Measurements from ENCODE around the gene DECR2. TPM values are rescaled to one million over a fixed set of nuclear protein-coding genes. Genes with fewer than 3 reads are reported as not detected.
A peak's percentile ranks its signal among the peaks of the same experiment; 100 is the strongest.

Gene DECR2, protein sequence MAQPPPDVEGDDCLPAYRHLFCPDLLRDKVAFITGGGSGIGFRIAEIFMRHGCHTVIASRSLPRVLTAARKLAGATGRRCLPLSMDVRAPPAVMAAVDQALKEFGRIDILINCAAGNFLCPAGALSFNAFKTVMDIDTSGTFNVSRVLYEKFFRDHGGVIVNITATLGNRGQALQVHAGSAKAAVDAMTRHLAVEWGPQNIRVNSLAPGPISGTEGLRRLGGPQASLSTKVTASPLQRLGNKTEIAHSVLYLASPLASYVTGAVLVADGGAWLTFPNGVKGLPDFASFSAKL
- polyA plus RNA-seq, result 91.0 TPM
- long read RNA-seq, donor 1, partial matches to known transcripts, result 0 of 4 reads
- long read RNA-seq, donor 1, other reads (novel, unspliced or antisense), result 0 of 4 reads
- long read RNA-seq, donor 2, transcript DECR2-201 (9 exons, 1,615 nt), result major isoform, 22 of 49 reads
- long read RNA-seq, donor 2, partial matches to known transcripts, result 27 of 49 reads
- long read RNA-seq, donor 2, other reads (novel, unspliced or antisense), result 0 of 49 reads
- long read RNA-seq, donor 3, result 0 reads
- long read RNA-seq, donor 4, partial matches to known transcripts, result 0 of 4 reads
- long read RNA-seq, donor 4, other reads (novel, unspliced or antisense), result 0 of 4 reads
- long read RNA-seq, donor 5, transcript DECR2-201 (9 exons, 1,615 nt), result major isoform, 10 of 10 reads
- long read RNA-seq, donor 5, partial matches to known transcripts, result 0 of 10 reads
- long read RNA-seq, donor 5, other reads (novel, unspliced or antisense), result 0 of 10 reads
- long read RNA-seq, donor 6, transcript DECR2-201 (9 exons, 1,615 nt), result major isoform, 24 of 54 reads
- long read RNA-seq, donor 6, partial matches to known transcripts, result 30 of 54 reads
- long read RNA-seq, donor 6, other reads (novel, unspliced or antisense), result 0 of 54 reads
- long read RNA-seq, donor 7, transcript DECR2-201 (9 exons, 1,615 nt), result major isoform, 7 of 23 reads
- long read RNA-seq, donor 7, partial matches to known transcripts, result 16 of 23 reads
- long read RNA-seq, donor 7, other reads (novel, unspliced or antisense), result 0 of 23 reads
- long read RNA-seq, donor 8, transcript DECR2-201 (9 exons, 1,615 nt), result major isoform, 24 of 40 reads
- long read RNA-seq, donor 8, partial matches to known transcripts, result 15 of 40 reads
- long read RNA-seq, donor 8, other reads (novel, unspliced or antisense), result 0 of 40 reads
- long read RNA-seq, donor 9, transcript DECR2-201 (9 exons, 1,615 nt), result major isoform, 11 of 34 reads
- long read RNA-seq, donor 9, partial matches to known transcripts, result 21 of 34 reads
- long read RNA-seq, donor 9, other reads (novel, unspliced or antisense), result 0 of 34 reads
- long read RNA-seq, donor 10, transcript DECR2-201 (9 exons, 1,615 nt), result major isoform, 27 of 43 reads
- long read RNA-seq, donor 10, partial matches to known transcripts, result 16 of 43 reads
- long read RNA-seq, donor 10, other reads (novel, unspliced or antisense), result 0 of 43 reads
- long read RNA-seq, donor 11, transcript DECR2-201 (9 exons, 1,615 nt), result major isoform, 10 of 15 reads
- long read RNA-seq, donor 11, partial matches to known transcripts, result 5 of 15 reads
- long read RNA-seq, donor 11, other reads (novel, unspliced or antisense), result 0 of 15 reads

DNA sequence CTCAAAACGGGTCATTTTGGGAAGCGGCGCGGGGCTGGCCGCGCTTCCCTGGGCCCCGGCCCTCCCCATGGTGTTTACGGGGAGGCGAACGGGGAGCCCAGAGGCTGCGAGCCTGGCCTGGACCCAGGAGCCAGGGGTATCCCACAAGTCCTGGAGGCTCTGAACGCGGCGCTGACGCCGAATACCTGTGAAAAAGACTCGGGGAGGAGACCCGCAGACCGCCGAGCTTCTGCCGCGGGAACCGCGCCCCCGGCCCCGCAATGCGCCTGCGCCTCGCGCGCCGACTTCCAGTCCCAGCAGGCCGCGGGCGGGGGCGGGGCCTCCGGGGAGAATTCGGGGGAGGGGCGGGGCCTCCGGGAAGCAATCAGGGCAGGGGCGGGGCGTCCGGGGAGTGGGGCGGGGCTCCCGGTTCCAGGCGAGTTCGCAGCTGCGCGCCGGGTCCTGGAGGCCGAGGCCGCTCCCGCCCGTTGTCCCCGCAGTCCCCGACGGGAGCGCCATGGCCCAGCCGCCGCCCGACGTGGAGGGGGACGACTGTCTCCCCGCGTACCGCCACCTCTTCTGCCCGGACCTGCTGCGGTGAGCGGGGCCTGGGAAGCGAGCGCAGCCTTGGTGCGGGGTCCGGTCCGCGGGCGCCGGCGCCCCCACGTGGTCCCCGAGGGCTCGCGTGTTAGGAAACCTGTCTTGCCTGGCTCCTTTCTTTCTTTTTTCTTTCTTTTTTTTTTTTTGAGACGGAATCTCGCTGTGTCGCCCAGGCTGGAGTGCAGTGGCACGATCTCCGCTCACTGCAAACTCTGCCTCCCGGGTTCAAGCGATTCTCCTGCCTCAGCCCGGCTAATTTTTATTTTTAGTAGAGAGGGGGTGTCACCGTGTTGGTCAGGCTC, at the start of gene DECR2:
Gene DECR2, plus strand, starts transcription at position 418 of the 881 bp plus-strand sequence. Its CDS starts 79 bp downstream, at position 497.
- Histone ChIP-seq H3K9me3 (ENCODE audit: control insufficient read depth, low read depth, low read length) (peaks cover 7% of the 10 kb centered on the region), H3K4me3 (ENCODE audit: low read length) (peak within 1 kb of the TSS; percentile 94), H3K27ac (ENCODE audit: low read length) (peak within 1 kb of the TSS; percentile 99), H3K36me3 (ENCODE audit: control insufficient read depth, insufficient read depth, low read length) (peaks cover 17% of the 10 kb centered on the region), H3K4me1 (ENCODE audit: control insufficient read depth, insufficient read depth, low read length) (peaks cover 42% of the 10 kb centered on the region), H3K27me3 (ENCODE audit: control insufficient read depth, insufficient read depth, low read length) (no peaks in the 10 kb centered on the region)
- peak; percentile 88 to 89 for DNase-seq
- WGBS (ENCODE audit: insufficient coverage, low lambda C conversion rate), result no CpG with 5 or more reads among the region's 91 CpGs

DNA sequence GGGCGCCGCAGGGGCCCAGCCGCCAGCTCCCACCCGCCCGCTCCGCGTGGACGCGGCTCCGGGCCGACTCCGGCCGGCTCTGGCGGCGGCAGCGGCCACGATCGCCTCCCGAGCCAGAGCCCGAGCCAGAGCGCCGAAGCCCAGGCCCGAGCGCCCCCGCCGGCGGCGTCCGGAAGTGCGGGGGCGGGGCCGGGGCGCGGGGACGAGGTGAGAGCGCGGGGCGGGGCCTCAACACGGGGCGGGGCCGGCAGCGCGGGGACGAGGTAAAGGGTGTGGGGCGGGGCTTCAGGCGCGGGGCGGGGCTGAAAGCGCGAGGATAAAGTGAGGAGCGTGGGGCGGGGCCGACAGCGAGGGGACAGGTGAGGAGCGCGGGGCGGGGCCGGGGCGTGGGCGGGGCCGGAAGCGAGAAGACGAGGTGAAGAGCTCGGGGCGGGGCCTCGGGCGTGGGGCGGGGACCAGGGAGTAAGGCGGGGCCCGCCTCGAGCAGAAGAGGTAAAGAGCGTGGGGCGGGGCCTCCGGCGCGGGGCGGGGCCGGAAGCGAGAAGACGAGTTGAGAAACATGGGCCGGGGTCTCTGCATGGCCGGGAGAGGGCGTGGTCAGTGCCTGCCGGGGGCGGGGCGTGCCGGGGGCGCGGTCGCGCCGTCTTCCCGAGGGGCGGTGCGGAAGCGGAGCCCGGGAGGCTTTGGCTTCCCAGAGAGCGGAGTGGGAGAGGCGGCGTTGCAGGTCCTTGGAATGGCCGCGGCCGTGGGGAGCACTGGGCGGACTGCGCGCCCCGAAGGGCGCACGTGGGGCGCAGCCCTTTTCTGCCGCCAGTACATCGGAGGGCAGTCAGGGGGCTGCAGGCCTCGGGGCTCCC, 48.9 kb upstream of the DECR2 start, which contains the start of gene AXIN1:
Gene AXIN1, minus strand, starts transcription at position 177 of the 857 bp plus-strand sequence. CDS start 5,698 bp downstream, outside the sequence.
- WGBS (ENCODE audit: insufficient coverage, low lambda C conversion rate), result no CpG with 5 or more reads among the region's 113 CpGs
- peaks cover 14% of the 10 kb centered on the region for H3K36me3 ChIP-seq (ENCODE audit: control insufficient read depth, insufficient read depth, low read length)
- H3K4me3 ChIP-seq (ENCODE audit: low read length), result peak within 1 kb of the TSS; percentile 62
- peak within 1 kb of the TSS; percentile 88 for H3K27ac ChIP-seq (ENCODE audit: low read length)
- peak; percentile 94 to 96 for DNase-seq
- H3K27me3 ChIP-seq (ENCODE audit: control insufficient read depth, insufficient read depth, low read length), result no peaks in the 10 kb centered on the region
- H3K9me3 ChIP-seq (ENCODE audit: control insufficient read depth, low read depth, low read length), result no peaks in the 10 kb centered on the region
- H3K4me1 ChIP-seq (ENCODE audit: control insufficient read depth, insufficient read depth, low read length), result peaks cover 12% of the 10 kb centered on the region

DNA sequence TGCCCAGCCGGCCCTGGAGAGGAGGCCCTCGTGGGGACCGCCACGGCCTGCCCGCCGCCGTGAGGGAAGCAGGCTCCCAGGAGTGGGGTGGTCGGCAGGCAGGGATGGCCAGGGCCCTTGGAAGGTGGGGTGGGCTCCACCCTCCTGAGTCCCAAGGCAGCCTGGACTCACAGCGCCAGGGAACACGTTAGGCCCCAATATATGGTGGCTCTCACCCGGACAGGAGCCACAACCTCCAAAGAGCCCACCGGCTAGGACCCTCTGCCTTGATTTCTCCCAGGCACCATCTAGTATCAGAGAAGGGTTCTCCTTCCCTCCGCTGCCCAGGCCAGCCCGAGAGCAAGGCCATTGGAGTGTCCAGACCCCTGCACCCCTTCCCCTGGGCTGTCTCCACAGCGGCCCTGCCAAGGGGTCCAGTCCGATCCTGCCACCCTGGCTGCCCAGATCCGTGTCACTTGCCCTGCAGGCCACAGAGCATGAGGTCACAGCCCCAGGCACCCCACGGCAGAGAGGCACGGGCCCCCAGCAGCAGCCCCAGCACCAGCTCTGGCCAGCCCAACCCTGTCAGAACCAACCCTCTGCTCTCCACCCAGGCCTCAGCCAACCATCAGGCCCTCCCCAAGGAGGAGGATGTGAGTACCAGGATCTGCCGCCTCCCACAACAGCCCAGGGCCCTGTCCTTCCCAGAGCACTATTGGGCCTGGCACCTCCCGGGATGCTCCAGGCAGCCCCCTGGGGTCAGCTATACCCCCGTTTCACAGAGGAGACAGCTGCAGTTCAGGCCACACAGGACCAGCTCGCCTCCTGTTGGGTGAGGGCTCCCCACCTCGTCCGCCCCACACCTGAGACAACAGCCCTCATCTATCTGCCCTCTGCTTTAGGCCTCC, 48.0 kb upstream of the DECR2 start:
- Histone ChIP-seq H3K9me3 (ENCODE audit: control insufficient read depth, low read depth, low read length) (no peaks in the 10 kb centered on the region), H3K27ac (ENCODE audit: low read length) (peak overlapping the region; percentile 42), H3K4me3 (ENCODE audit: low read length) (peak overlapping the region; percentile 55), H3K4me1 (ENCODE audit: control insufficient read depth, insufficient read depth, low read length) (peaks cover 12% of the 10 kb centered on the region), H3K27me3 (ENCODE audit: control insufficient read depth, insufficient read depth, low read length) (no peaks in the 10 kb centered on the region), H3K36me3 (ENCODE audit: control insufficient read depth, insufficient read depth, low read length) (peaks cover 8% of the 10 kb centered on the region)
- no CpG with 5 or more reads among the region's 25 CpGs for WGBS (ENCODE audit: insufficient coverage, low lambda C conversion rate)
- no peak for DNase-seq

DNA sequence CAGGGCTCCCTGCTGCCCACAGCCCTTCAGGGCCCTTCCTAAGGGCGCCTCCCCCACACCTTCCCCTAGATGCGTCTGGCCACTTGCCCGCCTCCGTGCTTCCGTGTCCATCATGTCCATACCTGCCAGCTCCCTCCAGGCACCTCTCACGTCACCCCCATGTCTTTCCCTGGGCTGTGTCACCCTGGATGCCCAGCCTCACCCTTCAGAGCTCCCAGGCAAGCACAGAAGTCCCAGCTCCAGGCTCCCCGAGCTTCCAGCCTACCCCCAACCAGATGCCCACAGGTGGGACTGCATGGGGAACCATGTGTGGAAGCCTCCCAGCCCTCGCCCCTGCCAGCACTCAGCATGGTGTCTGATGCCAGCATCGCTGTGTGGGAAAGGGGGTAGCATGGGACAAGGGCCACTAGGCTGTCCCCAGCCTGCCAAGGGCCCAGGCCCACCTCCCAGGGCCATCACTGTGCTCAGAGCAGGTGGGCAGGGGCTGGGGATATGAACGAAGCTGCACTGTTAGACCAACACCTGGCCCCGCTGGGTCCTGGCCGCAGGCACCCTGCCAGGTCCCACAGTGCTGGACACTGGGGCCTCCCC, 47.3 kb upstream of the DECR2 start:
- no peak for DNase-seq
- H3K36me3 ChIP-seq (ENCODE audit: control insufficient read depth, insufficient read depth, low read length), result peaks cover 5% of the 10 kb centered on the region
- no CpG with 5 or more reads among the region's 12 CpGs for WGBS (ENCODE audit: insufficient coverage, low lambda C conversion rate)
- no peak overlapping the region for H3K4me3 ChIP-seq (ENCODE audit: low read length)
- H3K27ac ChIP-seq (ENCODE audit: low read length), result no peak overlapping the region
- H3K4me1 ChIP-seq (ENCODE audit: control insufficient read depth, insufficient read depth, low read length), result peaks cover 12% of the 10 kb centered on the region
- no peaks in the 10 kb centered on the region for H3K27me3 ChIP-seq (ENCODE audit: control insufficient read depth, insufficient read depth, low read length)
- H3K9me3 ChIP-seq (ENCODE audit: control insufficient read depth, low read depth, low read length), result no peaks in the 10 kb centered on the region

DNA sequence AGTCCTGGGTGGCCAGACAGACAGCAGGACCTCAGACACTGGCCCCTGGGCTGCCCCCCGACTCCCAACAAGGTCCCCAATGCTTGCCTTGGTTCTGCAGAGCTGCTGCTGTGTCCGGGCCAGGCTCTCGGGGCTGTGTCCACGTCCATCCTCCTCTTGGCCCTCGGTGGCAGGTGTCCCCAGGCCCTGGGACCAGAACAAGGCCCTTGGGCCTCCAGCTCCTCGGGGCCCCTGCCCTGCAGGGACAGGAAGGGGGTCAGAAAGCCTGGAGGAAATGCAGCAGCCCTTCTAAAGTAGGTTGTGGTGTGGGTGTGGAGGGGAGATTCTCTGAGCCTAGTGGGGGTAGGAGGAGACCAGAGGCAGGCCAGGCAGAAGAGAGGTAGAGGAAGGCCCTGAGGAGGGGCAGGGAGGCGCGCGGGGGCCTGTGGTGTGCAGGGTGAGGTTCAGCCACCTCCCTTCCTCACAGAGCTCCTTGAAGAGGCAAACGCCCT, 46.7 kb upstream of the DECR2 start:
- H3K27ac ChIP-seq (ENCODE audit: low read length), result no peak overlapping the region
- H3K9me3 ChIP-seq (ENCODE audit: control insufficient read depth, low read depth, low read length), result no peaks in the 10 kb centered on the region
- no peak for DNase-seq
- H3K4me3 ChIP-seq (ENCODE audit: low read length), result no peak overlapping the region
- no CpG with 5 or more reads among the region's 10 CpGs for WGBS (ENCODE audit: insufficient coverage, low lambda C conversion rate)
- peaks cover 4% of the 10 kb centered on the region for H3K36me3 ChIP-seq (ENCODE audit: control insufficient read depth, insufficient read depth, low read length)
- peaks cover 12% of the 10 kb centered on the region for H3K4me1 ChIP-seq (ENCODE audit: control insufficient read depth, insufficient read depth, low read length)
- no peaks in the 10 kb centered on the region for H3K27me3 ChIP-seq (ENCODE audit: control insufficient read depth, insufficient read depth, low read length)

DNA sequence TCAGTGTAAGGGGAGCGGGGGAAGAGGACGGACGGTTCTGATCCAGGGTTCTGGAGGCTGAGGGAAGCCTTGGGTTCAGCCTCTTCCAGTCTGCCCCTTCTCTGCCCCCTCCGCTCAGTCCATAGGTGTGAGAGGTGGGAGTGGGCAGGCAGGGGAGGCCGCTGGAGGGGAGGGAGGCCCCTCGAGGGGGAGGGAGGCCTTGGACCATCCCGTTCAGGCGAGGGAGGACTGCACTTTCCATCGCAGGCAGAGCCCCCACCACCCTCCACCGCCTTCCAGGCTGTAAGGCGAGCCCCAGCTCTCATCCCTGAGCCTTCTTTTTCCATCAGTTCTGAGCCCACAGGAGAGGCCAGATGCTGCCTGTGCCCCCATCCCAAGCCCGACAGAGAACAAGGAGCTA, 44.9 kb upstream of the DECR2 start:
- H3K27me3 ChIP-seq (ENCODE audit: control insufficient read depth, insufficient read depth, low read length), result no peaks in the 10 kb centered on the region
- H3K4me3 ChIP-seq (ENCODE audit: low read length), result no peak overlapping the region
- peaks cover 7% of the 10 kb centered on the region for H3K4me1 ChIP-seq (ENCODE audit: control insufficient read depth, insufficient read depth, low read length)
- WGBS (ENCODE audit: insufficient coverage, low lambda C conversion rate), result no CpG with 5 or more reads among the region's 12 CpGs
- H3K9me3 ChIP-seq (ENCODE audit: control insufficient read depth, low read depth, low read length), result no peaks in the 10 kb centered on the region
- no peak overlapping the region for H3K27ac ChIP-seq (ENCODE audit: low read length)
- DNase-seq, result no peak
- no peaks in the 10 kb centered on the region for H3K36me3 ChIP-seq (ENCODE audit: control insufficient read depth, insufficient read depth, low read length)

DNA sequence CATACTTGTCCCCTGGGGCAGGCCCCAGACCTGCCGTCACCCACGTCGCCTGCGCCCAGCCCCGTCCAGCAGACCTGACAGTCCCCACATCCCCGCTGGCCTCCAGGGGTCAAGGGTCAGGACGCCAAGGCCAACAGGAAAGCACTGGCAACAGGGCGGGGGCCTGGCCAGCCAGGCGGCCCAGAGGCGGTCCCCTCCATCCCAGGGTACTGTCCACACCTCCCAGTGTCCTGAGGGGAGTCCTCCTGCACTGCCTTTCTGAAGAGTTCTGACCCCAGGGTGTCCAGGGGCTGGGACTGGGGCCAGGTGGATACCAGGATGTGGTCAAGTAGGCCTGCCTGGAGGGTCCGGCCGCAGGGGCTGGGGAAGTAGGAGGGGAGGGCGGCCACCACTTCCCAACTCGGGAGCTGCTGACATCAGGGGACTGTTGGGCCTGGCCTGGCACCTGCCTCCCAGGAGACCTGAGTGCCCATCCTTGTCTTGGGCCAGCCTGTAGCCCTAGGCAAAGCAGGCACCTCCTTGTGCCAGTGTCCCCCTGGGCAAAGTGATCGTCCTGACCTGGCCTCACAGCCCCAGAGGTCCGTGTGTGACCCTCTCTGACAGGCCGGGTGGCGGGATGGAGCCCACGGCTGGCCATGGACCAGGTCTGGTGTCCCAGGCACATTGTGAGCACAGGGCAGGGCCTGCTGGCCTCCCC, 42.5 kb upstream of the DECR2 start:
- no peaks in the 10 kb centered on the region for H3K9me3 ChIP-seq (ENCODE audit: control insufficient read depth, low read depth, low read length)
- H3K4me3 ChIP-seq (ENCODE audit: low read length), result no peak overlapping the region
- no CpG with 5 or more reads among the region's 19 CpGs for WGBS (ENCODE audit: insufficient coverage, low lambda C conversion rate)
- H3K4me1 ChIP-seq (ENCODE audit: control insufficient read depth, insufficient read depth, low read length), result no peaks in the 10 kb centered on the region
- H3K27ac ChIP-seq (ENCODE audit: low read length), result no peak overlapping the region
- H3K27me3 ChIP-seq (ENCODE audit: control insufficient read depth, insufficient read depth, low read length), result peaks cover 4% of the 10 kb centered on the region
- H3K36me3 ChIP-seq (ENCODE audit: control insufficient read depth, insufficient read depth, low read length), result no peaks in the 10 kb centered on the region
- DNase-seq, result no peak
